Keratinocyte (primary cell): Measurements from ENCODE around the gene GFOD2.

Experiments
- CTCF ChIP-seq, 3 experiments: IDR thresholded peaks in 1 of 3; conservative IDR thresholded peaks in 1 of 3; optimal IDR thresholded peaks in 1 of 3; 2 replicates in 2 of 3; 3 replicates in 1 of 3; pipeline versions ENCODE3 to v1.5.1; 2011; ENCODE audit warnings: low read length in 3 of 3, mild to moderate bottlenecking in 3 of 3, moderate library complexity in 2 of 3, control low read depth in 1 of 3, inconsistent platforms in 1 of 3; ENCODE audit not compliant: insufficient read depth in 2 of 3; ENCODE audit errors: extremely low read depth in 1 of 3
- EZH2 ChIP-seq: IDR thresholded peaks from one replicate; pipeline ENCODE4 v1.6.1; 2012; ENCODE audit warnings: inconsistent platforms, mild to moderate bottlenecking, low read length, moderate library complexity

GRCh38 chr16:67668495-67669157 lies 50.5 kb downstream of the GFOD2 start:
- TF ChIP-seq EZH2 = no peak
- peak in 2 of 3 experiments; percentile 22 to 32 for TF ChIP-seq CTCF (optimal IDR thresholded peaks at IDR 0.05 in 1 of 3, IDR thresholded peaks at IDR 0.05 in 1 of 3, conservative IDR thresholded peaks at IDR 0.05 in 1 of 3; ENCODE audit: extremely low read depth in 1 of 3, insufficient read depth in 2 of 3, low read length in 3 of 3)
